Caco-2 (cell line): Measurements from ENCODE around the gene WNK2. TPM values are rescaled to one million over a fixed set of nuclear protein-coding genes. Genes with fewer than 3 reads are reported as not detected.

ENCODE experiments used
- BruUV-seq: library from RNA; stranded (reverse); fragments of 400-500 nt; replicated peaks from 2 replicates; lab custom pipeline; 2021; lab: Mats Ljungman, UMichigan
- CTCF ChIA-PET: fragments of 300-600 bp; sonication (Branson Sonifier 250); formaldehyde crosslinking; loops from one replicate; lab custom pipeline; 2022; ENCODE audit warnings: antibody characterized with exemption; lab: Charles Lee
- POLR2A ChIA-PET: fragments of 300-600 bp; sonication (Branson Sonifier 250); formaldehyde crosslinking; loops from one replicate; lab custom pipeline; 2022; ENCODE audit warnings: antibody characterized with exemption; lab: Charles Lee
- DNase-seq, 2 experiments: peaks; one replicate each; pipeline versions ENCODE4 v3.0.0 to v3.0.0-alpha.2; 2020 to 2022
- H3K27me3 ChIP-seq: replicated peaks from 2 replicates; pipeline ENCODE4 v1.6.0; 2011; ENCODE audit warnings: low read length; ENCODE audit not compliant: control insufficient read depth, insufficient read depth
- H3K36me3 ChIP-seq: 2 replicates; pipeline ENCODE4 v1.5.1; 2011; ENCODE audit warnings: low read length; ENCODE audit not compliant: control insufficient read depth, insufficient read depth
- H3K4me1 ChIP-seq: fragments of 250-450 bp; sonication (Bioruptor Pico); 2 replicates; pipeline ENCODE4 v1.5.1; 2020; ENCODE audit warnings: mild to moderate bottlenecking
- H3K4me3 ChIP-seq: 2 replicates; pipeline ENCODE4 v1.5.1; 2011; ENCODE audit warnings: low read depth, mild to moderate bottlenecking, control low read depth, low read length
- H3K9me3 ChIP-seq: fragments of 250-450 bp; sonication (Bioruptor Pico); 2 replicates; pipeline ENCODE4 v1.5.1; 2020; ENCODE audit warnings: mild to moderate bottlenecking, moderate library complexity
- H3K27ac Mint-ChIP-seq: one replicate; pipeline ENCODE4 v1.8.0; 2022; ENCODE audit warnings: mixed read lengths; ENCODE audit not compliant: unreplicated experiment
- H3K27me3 Mint-ChIP-seq: one replicate; pipeline ENCODE4 v1.8.0; 2022; ENCODE audit warnings: mixed read lengths; ENCODE audit not compliant: insufficient read depth, unreplicated experiment
- H3K36me3 Mint-ChIP-seq: one replicate; pipeline ENCODE4 v1.8.0; 2022; ENCODE audit warnings: mild to moderate bottlenecking, mixed read lengths; ENCODE audit not compliant: insufficient read depth, unreplicated experiment
- H3K4me1 Mint-ChIP-seq: one replicate; pipeline ENCODE4 v1.8.0; 2022; ENCODE audit warnings: low read depth, mixed read lengths; ENCODE audit not compliant: unreplicated experiment
- H3K4me3 Mint-ChIP-seq: one replicate; pipeline ENCODE4 v1.8.0; 2022; ENCODE audit warnings: mild to moderate bottlenecking, moderate library complexity, mixed read lengths; ENCODE audit not compliant: unreplicated experiment
- H3K9me3 Mint-ChIP-seq: one replicate; pipeline ENCODE4 v1.8.0; 2022; ENCODE audit warnings: mixed read lengths; ENCODE audit not compliant: unreplicated experiment
- CTCF ChIP-seq, 2 experiments: fragments of 200-600 bp in 1 of 2; IDR thresholded peaks; 1 replicate in 1 of 2; 2 replicates in 1 of 2; pipeline versions ENCODE4 v1.5.1 to v1.8.0; 2011 to 2022; ENCODE audit warnings: antibody characterized with exemption in 1 of 2, control low read depth in 1 of 2, inconsistent platforms in 1 of 2, low read depth in 1 of 2, low read length in 1 of 2, mild to moderate bottlenecking in 1 of 2, moderate library complexity in 1 of 2; ENCODE audit not compliant: insufficient read depth in 1 of 2, severe bottlenecking in 1 of 2, unreplicated experiment in 1 of 2
- intact Hi-C: fragments of 100-400 bp; cut with micrococcal nuclease; formaldehyde crosslinking; loops from one replicate; pipeline ENCODE4 v1.10.0; 2022; ENCODE audit not compliant: unreplicated experiment
- total RNA-seq: library from RNA; stranded (reverse); gene quantifications from 2 replicates; pipeline ENCODE4 v1.2.3, GENCODE V29; 2022

Gene WNK2
- total RNA-seq, 1 experiment from 2014 or later = 21.7 TPM

DNA sequence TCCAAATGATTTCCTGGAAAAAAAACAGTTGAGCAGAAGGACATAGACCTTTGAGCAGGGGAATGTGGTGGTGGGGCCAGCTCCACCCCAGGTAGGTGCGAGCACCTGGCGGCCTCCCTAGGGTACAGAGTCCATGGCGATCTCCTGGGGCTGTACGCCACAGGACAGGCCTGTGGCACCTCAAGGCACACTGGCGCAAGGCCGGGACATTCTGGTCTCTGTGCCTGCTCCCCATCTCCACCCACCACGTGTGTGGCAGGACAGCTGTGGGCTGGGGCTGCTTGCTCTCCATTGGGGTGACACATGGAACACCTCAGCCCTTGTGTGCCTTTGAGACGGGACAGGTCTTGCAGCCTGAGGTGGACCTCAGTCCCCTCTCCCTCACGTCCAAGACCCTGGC, 25.2 kb downstream of the WNK2 start:
- POLR2A ChIA-PET = no interaction called here
- H3K36me3 Mint-ChIP-seq = no peaks in the 10 kb centered on the region

DNA sequence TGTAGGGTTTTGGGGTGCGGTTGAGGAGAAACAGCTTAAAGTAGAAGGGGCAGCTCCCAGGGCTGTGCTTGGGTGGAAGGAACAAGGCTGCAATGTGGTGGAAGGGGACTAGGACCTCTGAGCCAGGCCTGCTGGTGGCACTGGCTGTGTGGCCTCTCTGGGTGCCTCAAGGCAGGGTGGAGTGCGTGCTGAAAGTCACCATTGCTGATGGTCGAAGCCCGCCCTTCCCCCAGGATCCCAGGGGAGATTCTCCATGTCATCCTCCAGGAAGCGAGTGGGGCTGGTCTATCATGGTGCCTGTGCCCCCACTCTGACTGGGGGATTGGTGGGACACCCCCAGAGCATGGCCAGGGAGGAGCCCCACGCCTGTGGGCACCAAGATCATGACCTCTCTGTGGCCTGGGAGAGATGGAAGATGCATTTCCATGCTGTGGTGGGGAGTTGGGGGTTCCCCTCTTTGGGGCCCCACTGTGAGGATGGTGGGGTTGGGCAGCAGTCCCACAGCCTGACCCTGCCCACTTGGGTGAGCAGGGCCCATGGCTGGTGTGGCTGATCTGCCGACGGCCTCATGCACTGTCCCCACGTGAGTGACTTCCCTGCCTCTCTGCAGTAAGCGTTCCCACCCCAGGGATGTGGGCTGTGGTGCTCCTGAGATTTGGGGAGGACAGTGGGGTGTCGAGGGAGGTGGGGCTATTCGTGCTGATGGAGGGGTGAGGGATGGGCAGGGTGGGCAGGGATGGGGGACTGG, 25.8 kb downstream of the WNK2 start:
- POLR2A ChIA-PET = no interaction called here
- Mint-ChIP-seq H3K4me1 (no peaks in the 10 kb centered on the region), H3K4me3 (no peak overlapping the region), H3K36me3 (no peaks in the 10 kb centered on the region), H3K9me3 (no peaks in the 10 kb centered on the region), H3K27ac (no peak overlapping the region), H3K27me3 (no peaks in the 10 kb centered on the region)
- intact Hi-C loops = no loop called here
- no peak overlapping the region for H3K4me3 ChIP-seq
- no TSS peak for BruUV-seq
- no peaks in the 10 kb centered on the region for H3K27me3 ChIP-seq
- H3K4me1 ChIP-seq = peaks cover 7% of the 10 kb centered on the region; the same call in 1 of the 2 replicates
- TF ChIP-seq CTCF (IDR thresholded peaks at IDR 0.05; ENCODE audit: insufficient read depth in 1 of 2, low read depth in 1 of 2, low read length in 1 of 2, severe bottlenecking in 1 of 2, unreplicated experiment in 1 of 2) = no peak
- H3K9me3 ChIP-seq = no peaks in the 10 kb centered on the region
- CTCF ChIA-PET = no interaction called here
- DNase-seq = no peak
- no peaks in the 10 kb centered on the region; the same call in 1 of the 2 replicates for H3K36me3 ChIP-seq

More for the DNA sequence above, 25.2 kb downstream of the WNK2 start:
- Histone ChIP-seq H3K4me3 (no peak overlapping the region), H3K4me1 (peaks cover 7% of the 10 kb centered on the region; the same call in 1 of the 2 replicates), H3K9me3 (no peaks in the 10 kb centered on the region), H3K36me3 (no peaks in the 10 kb centered on the region; the same call in 1 of the 2 replicates), H3K27me3 (no peaks in the 10 kb centered on the region)
- CTCF ChIA-PET = no interaction called here
- Mint-ChIP-seq H3K4me1 (no peaks in the 10 kb centered on the region), H3K4me3 (no peak overlapping the region), H3K9me3 (no peaks in the 10 kb centered on the region), H3K27me3 (no peaks in the 10 kb centered on the region), H3K27ac (no peak overlapping the region)
- TF ChIP-seq CTCF (IDR thresholded peaks at IDR 0.05; ENCODE audit: insufficient read depth in 1 of 2, low read depth in 1 of 2, low read length in 1 of 2, severe bottlenecking in 1 of 2, unreplicated experiment in 1 of 2) = no peak
- intact Hi-C loops = no loop called here
- BruUV-seq = no TSS peak
- peak in 1 of 2 experiments; percentile 58 for DNase-seq

DNA sequence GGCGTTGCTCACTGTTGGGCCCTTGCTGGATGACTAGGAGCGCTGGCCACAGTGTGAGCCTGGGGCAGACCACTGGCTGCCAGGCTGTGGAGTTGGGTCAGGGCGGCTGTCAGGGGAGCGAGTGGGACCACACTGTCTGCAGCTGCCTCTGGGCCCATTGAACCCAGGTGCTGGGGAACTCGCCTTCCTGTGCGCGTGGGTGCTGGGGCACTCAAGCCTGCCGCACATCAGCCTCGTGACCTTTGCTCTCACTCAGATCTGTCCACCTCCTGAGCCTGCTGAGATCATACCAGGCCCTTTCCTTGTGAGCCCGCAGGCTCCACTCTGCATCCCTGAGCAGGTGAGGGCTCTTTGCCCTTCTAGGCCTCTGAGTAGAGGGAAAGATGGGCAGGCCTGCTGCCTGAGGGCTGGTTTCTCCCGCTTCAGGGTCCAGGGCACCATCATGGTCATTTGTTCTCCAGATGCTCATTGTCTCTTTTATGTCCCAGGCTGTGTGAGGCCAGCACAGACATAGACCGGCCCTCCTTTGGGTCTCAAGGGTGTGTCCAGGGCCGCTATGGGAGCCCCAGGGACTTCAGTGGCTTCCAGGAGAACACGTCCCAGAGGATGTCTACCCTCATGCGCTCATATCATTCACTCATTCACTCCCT, 26.5 kb downstream of the WNK2 start:
- Mint-ChIP-seq H3K27me3 (no peaks in the 10 kb centered on the region), H3K9me3 (peaks cover 2% of the 10 kb centered on the region), H3K4me3 (no peak overlapping the region), H3K4me1 (no peaks in the 10 kb centered on the region), H3K36me3 (no peaks in the 10 kb centered on the region), H3K27ac (no peak overlapping the region)
- TF ChIP-seq CTCF (IDR thresholded peaks at IDR 0.05; ENCODE audit: insufficient read depth in 1 of 2, low read depth in 1 of 2, low read length in 1 of 2, severe bottlenecking in 1 of 2, unreplicated experiment in 1 of 2) = no peak
- CTCF ChIA-PET = no interaction called here
- Histone ChIP-seq H3K4me3 (no peak overlapping the region), H3K9me3 (no peaks in the 10 kb centered on the region), H3K27me3 (no peaks in the 10 kb centered on the region), H3K36me3 (no peaks in the 10 kb centered on the region; the same call in 1 of the 2 replicates), H3K4me1 (peaks cover 7% of the 10 kb centered on the region; the same call in 1 of the 2 replicates)
- POLR2A ChIA-PET = no interaction called here
- no TSS peak for BruUV-seq
- intact Hi-C loops = no loop called here
- DNase-seq = no peak
